Measurements from ENCODE around the gene SPAAR.
A peak's percentile ranks its signal among the peaks of the same experiment; 100 is the strongest.

Gene SPAAR

DNA sequence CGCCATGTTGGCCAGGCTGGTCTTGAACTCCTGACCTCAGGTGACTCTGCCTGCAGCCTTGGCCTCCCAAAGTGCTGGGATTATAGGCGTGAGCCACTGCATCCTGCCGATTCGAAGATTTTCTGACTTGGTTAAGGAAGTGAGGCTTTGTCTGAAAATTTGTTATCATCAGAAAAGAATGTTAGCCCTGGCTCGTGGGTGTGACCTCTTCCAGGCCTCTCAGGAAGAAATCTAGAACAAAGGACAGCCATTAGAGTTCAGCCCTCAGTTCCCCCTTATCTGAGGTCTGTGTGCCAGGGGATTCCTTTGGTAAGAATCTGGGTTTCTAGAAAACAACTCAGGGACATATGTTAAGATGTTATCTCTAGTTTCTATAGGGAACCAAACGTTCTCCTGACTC is 42.4 kb downstream of the SPAAR start:
- FAIRE-seq = no peak

DNA sequence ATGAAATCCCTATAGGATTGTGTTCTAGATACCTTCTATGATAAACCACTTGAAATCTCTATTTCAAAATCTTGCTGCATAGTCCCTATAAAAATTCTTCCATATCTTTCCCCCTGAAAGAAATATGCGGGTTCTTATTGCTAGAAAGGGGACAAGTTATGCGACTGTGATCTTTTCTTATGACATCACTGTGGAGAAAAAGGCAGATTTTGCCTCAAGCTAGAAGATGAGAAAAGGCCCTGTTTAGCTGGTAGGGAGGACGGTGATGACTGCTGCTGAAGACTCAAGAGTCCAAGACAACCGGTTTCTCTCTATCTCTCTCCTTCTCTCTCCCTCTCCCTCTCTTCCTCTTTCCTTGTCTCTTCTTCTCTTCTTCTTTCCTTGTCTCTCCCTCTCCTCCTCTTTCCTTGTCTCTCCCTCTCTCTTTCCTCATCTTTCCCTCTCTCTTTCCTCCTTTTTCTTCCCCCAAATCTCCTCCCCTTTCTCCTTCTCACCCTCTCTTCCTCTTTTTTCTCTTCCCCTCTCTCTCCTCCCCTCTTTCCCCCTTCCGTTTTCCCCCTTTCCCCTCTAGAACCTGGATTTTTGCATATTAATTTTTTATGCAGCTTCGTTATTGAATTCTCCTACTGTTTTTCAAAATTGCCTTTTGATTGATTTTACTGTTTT is 43.4 kb downstream of the SPAAR start:
- no peak for FAIRE-seq

DNA sequence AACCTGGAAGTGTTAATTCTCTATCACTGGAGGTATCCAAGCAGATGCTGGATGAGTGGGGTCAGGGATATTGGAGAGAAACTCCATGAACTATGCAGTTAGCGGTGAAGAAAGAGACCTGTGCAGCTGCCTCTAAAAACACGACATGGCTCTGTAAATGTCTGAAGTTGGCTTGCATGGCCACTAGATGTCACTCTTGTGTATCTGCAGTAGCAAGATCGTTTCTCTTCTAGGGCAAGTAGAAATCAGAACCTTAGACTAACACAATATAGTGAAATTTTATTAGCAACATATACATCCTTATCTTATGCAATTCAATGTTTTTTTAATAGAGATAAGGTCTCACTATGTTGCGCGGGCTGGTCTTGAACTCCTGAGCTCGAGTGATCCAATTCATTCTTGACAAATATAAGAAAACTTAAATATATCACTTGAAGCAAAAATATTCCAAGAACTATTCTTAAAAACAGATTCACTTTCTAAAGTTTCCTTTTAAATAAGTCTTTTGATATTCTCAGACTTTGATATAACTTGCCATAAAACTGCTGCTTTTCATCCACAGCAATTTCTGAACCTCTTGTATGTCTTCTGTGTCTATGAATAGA is 45.8 kb downstream of the SPAAR start:
- FAIRE-seq = peak; percentile 97

DNA sequence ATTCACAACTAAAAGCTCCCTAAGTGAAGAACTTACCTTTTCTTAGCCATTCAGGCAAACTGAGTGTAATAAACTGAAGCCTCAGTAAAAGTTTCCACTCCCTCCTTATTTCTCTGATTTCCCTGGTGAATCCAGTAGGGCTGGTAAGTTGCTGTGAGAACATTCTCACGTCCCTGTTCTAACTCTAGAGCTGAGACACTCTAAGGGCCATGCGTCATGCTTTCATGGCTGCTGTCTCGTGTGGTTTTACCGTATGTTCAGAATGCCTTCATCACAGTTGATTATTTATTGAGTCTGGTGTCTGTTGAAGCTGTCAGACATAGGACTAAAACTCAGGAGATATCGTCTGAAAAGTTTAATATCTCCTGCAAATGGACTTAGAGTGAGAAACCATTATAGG is 47.4 kb downstream of the SPAAR start:
- no peak for FAIRE-seq

DNA sequence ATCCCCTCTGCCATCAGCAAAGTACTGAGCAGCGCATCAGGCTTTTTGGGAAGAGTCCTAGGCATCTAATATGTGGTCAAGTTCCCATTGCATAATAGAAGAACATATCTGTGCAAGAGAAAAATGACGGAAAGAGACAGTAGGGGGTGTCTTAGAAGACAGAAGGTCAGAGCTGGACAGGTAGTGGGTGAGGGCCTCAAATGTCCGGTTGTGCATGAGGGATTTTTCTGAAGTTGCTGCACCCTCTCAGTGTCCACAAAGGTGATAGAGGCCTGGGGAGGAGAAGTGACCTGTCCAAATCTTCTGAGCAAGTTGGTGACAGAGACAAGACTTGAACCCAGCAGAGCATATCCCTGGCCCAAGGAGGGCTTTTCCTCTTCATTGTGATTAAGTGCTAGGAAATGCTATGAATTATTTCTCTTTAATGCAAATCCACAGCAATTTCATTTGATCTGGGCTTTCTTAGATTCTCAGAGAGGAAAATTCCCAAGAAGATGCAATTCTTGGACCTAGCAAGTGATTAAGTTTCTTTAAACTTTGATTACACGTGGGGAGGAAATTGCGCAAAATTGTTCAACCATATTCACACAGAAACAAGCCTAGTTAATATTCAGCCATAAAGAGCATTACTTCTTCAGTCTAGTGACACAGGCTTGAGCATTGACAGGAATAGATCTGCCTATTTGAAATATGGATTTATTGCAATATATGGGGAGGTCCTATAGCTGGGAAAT is 49.0 kb downstream of the SPAAR start, which contains the start of gene OR2S2:
OR2S2 (minus strand) TSS at position 51 of the 734 bp plus-strand sequence. CDS start 56 bp downstream, outside the sequence.
- FAIRE-seq = no peak

DNA sequence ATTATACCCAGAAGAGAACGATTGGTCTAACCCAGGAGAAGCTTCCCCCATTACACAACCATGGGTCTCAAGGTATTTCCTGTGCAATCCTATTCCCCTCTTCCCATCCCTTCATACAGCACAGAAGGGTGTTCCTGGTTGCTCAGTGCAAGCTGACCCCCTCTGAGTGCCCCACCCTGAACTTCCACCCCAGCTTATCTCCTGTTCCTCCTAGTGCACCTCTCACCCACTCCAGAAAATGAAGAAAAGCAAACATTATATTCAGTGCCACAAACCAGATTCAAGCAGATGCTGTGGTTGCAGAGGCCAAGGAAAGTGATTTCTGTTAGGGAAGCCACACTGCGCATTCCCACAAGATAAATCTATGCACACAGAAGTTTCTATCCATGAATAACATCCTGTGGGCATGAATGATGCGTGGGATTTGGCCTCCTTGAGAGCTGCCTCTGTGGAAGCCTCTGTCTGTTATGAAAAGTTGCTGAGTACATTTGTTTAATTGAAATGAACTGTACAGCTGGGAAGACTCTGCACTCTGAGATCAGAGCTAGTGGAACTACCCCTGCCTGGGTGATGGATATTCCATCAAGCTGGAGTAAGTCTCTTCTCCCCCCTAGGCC is 50.9 kb downstream of the SPAAR start:
- no peak for FAIRE-seq

Measured in A204.1 (cell line).